BE2C (cell line): ENCODE results near the gene ABLIM2.

Experiments
- DNase-seq: peaks from one replicate; pipeline ENCODE4 v3.0.0-alpha.2; 2020
- H3K27me3 ChIP-seq: fragments of 250-450 bp; sonication (Bioruptor Pico); 2 replicates; pipeline ENCODE4 v1.5.1; 2020; ENCODE audit warnings: mild to moderate bottlenecking
- H3K36me3 ChIP-seq: fragments of 250-450 bp; sonication (Bioruptor Pico); 2 replicates; pipeline ENCODE4 v1.5.1; 2020; ENCODE audit warnings: mild to moderate bottlenecking
- H3K4me1 ChIP-seq: fragments of 250-450 bp; sonication (Bioruptor Pico); 2 replicates; pipeline ENCODE4 v1.5.1; 2020
- H3K4me3 ChIP-seq: 2 replicates; pipeline ENCODE4 v1.5.1; 2011; ENCODE audit warnings: low read depth, low read length
- H3K9me3 ChIP-seq: fragments of 250-450 bp; sonication (Bioruptor Pico); 2 replicates; pipeline ENCODE4 v1.5.1; 2020
- TF ChIP-seq, protein P1 (sequence below): IDR thresholded peaks from 2 replicates; pipeline ENCODE4 v1.5.1; 2012; ENCODE audit warnings: mild to moderate bottlenecking, low read depth, low read length

Gene ABLIM2

DNA sequence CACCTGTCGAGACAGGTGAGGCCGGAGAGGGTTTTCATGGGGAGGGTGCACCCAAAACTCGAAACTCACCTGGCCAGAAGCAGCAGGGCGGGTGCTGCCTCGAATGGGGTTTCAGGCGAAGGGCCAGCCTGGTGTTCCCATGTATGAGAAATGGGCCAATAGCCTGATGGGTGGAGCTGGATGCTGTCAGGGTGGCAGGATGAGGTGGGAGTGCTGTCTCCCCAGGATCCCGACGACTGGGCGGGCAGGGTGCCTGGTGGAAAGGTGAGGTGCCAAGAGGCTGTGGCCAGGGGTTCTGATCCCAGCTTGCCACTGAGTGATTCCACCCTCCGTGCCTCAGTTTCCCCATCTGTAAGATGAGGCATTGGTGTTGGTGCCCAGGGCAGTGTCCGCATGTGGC is 23.7 kb upstream of the ABLIM2 start:
- H3K4me1 ChIP-seq: peaks cover 7% of the 10 kb centered on the region
- no peak overlapping the region for H3K4me3 ChIP-seq
- no peaks in the 10 kb centered on the region for H3K36me3 ChIP-seq
- no peak for DNase-seq
- no peaks in the 10 kb centered on the region for H3K27me3 ChIP-seq
- no peaks in the 10 kb centered on the region for H3K9me3 ChIP-seq
- TF ChIP-seq, protein P1, sequence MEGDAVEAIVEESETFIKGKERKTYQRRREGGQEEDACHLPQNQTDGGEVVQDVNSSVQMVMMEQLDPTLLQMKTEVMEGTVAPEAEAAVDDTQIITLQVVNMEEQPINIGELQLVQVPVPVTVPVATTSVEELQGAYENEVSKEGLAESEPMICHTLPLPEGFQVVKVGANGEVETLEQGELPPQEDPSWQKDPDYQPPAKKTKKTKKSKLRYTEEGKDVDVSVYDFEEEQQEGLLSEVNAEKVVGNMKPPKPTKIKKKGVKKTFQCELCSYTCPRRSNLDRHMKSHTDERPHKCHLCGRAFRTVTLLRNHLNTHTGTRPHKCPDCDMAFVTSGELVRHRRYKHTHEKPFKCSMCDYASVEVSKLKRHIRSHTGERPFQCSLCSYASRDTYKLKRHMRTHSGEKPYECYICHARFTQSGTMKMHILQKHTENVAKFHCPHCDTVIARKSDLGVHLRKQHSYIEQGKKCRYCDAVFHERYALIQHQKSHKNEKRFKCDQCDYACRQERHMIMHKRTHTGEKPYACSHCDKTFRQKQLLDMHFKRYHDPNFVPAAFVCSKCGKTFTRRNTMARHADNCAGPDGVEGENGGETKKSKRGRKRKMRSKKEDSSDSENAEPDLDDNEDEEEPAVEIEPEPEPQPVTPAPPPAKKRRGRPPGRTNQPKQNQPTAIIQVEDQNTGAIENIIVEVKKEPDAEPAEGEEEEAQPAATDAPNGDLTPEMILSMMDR: no peak

DNA sequence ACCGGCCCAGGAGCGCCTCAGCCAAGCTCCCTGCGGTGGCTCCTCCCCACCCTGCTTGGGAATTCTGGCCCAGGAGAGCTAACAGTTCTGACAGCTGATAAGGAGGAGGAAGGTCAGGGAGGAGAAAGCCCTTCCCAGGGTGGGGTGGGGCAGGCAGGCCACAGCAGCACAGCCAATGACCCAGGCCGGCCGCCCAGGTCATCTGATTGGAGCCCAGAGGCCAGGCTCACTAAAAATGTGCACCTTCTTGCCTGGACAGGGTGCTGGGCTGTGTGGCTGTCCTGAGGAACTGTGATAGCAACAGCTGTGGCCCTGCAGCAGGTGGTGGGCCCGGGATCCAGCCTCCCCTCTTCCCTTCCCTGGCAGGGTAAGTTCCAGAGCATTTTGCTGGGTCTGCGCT is 23.2 kb upstream of the ABLIM2 start:
- no peaks in the 10 kb centered on the region for H3K9me3 ChIP-seq
- no peak for DNase-seq
- no peaks in the 10 kb centered on the region for H3K36me3 ChIP-seq
- TF ChIP-seq, protein P1: no peak
- no peaks in the 10 kb centered on the region for H3K27me3 ChIP-seq
- peaks cover 11% of the 10 kb centered on the region for H3K4me1 ChIP-seq
- H3K4me3 ChIP-seq: no peak overlapping the region

DNA sequence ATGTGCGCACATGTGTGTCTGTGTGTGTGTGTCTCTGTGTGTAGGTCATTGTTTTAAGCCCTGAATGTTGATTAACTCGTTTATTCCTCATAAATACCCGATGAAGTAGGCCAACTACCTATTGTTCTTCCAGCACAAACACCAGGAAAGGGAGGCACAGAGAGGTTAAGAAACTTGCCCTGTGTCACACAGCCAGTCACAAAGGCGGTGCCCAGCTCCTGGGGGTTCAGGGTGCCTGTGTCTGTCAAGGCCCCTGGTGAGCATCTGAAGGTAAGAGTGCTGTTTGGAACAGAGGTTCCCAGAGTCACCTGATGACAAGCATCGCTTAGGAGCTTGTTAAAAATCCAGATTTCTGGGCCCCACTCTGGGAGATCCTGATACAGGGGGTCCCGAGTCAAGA is 22.5 kb upstream of the ABLIM2 start:
- Histone ChIP-seq H3K36me3 (no peaks in the 10 kb centered on the region), H3K9me3 (no peaks in the 10 kb centered on the region), H3K4me3 (no peak overlapping the region), H3K4me1 (peaks cover 11% of the 10 kb centered on the region), H3K27me3 (no peaks in the 10 kb centered on the region)
- TF ChIP-seq, protein P1: no peak
- DNase-seq: no peak

DNA sequence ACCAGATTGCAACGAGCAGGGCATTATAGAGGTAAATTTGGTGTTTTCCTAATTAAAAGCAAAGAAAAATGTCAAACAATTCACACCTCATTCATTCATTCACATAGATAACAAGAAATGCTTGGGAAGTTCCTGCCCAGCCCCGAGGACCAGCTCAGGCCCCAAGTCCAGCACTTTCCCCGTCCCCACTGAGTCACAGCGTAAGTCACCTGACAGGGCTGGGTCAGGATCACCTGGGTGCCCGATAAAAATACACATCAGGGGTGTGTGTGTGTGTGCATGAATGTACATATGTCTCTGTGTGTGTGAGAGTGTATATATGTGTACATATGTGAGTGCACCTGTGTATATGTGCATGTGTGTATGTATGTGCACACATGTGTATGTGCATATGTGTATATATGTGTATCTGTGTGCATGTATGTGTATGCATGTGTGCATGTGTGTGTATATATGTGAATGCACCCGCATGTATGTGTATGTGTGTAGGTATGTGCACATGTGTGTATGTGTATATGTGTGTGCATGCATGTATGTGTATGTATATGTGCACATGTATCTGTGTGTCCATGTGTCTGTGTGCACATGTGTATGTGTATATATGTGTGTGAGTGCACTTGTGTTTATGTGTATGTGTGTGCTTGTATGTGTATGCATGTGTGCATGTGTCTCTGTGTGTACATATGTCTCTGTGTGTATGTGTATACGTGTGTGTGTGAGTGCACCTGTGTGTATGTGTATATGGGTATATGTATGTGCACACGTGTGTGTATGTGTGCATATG is 21.9 kb upstream of the ABLIM2 start:
- H3K4me3 ChIP-seq: no peak overlapping the region
- H3K4me1 ChIP-seq: peaks cover 11% of the 10 kb centered on the region
- no peaks in the 10 kb centered on the region for H3K36me3 ChIP-seq
- H3K9me3 ChIP-seq: no peaks in the 10 kb centered on the region
- DNase-seq: no peak
- no peaks in the 10 kb centered on the region for H3K27me3 ChIP-seq
- TF ChIP-seq, protein P1: no peak

DNA sequence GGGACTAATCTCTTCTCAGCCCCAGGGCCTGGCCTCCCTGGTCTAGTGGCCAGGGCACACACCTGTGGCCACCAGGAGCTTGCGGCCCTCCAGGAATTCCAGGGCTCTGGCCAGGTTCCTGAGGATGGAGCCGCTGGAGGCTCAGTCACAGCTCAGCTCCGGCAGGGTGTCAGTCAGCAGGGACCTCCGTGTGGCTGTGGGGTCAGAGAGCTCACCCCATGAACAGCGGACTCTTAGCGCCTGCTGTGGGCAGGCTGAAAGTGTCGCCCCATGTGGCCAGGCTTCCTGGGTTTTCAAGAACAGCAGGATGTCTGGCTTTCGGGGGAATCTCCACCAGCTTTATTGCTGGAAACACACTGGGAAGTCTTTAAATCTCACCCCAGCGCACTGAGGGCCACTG is 21.2 kb upstream of the ABLIM2 start:
- Histone ChIP-seq H3K27me3 (no peaks in the 10 kb centered on the region), H3K9me3 (no peaks in the 10 kb centered on the region), H3K4me1 (peaks cover 11% of the 10 kb centered on the region), H3K36me3 (no peaks in the 10 kb centered on the region), H3K4me3 (no peak overlapping the region)
- TF ChIP-seq, protein P1: no peak
- DNase-seq: no peak

DNA sequence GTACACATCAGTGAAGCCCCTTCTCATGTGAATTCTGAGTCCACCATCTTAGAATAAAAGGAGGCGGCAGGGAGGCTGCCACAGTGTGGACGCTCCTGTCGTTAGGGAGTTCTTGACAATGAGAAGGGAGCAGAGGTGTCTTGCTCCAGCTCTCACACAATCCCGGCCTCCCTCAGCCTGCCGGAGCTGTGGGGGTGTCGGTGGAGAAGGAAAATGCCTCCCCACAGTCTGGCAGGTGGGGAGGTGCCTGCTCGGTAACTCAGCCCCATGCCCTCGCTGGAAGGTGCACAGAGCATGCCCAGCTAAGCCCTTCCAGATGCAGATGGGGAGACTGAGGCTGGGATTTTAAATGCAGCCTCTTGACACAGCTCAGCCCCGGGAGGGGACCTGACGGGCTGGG is 20.5 kb upstream of the ABLIM2 start:
- Histone ChIP-seq H3K9me3 (no peaks in the 10 kb centered on the region), H3K4me3 (no peak overlapping the region), H3K36me3 (no peaks in the 10 kb centered on the region), H3K27me3 (no peaks in the 10 kb centered on the region), H3K4me1 (peaks cover 11% of the 10 kb centered on the region)
- DNase-seq: no peak
- TF ChIP-seq, protein P1: no peak
